ENCODE results near the gene PLCG1.

DNA sequence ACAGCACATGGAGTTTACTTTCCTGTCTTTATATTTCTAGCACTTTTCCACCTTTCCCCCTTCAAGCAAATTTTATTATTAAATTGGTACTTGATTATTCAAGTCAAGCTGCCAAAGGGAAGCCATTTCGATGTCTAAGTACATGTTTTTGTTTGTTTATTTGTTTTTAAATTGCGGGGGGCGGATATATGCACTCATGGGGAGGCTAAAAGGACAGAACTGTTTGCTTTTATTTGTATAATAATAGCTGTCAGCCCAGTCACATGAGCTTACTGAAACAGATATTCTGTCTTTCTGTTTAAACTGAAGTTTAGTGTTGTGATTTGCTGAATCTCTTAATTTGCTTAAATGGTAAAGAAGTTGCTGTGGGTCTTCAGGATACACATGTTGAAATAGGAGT lies 49.6 kb upstream of the PLCG1 start:
- TF ChIP-seq, protein P1, sequence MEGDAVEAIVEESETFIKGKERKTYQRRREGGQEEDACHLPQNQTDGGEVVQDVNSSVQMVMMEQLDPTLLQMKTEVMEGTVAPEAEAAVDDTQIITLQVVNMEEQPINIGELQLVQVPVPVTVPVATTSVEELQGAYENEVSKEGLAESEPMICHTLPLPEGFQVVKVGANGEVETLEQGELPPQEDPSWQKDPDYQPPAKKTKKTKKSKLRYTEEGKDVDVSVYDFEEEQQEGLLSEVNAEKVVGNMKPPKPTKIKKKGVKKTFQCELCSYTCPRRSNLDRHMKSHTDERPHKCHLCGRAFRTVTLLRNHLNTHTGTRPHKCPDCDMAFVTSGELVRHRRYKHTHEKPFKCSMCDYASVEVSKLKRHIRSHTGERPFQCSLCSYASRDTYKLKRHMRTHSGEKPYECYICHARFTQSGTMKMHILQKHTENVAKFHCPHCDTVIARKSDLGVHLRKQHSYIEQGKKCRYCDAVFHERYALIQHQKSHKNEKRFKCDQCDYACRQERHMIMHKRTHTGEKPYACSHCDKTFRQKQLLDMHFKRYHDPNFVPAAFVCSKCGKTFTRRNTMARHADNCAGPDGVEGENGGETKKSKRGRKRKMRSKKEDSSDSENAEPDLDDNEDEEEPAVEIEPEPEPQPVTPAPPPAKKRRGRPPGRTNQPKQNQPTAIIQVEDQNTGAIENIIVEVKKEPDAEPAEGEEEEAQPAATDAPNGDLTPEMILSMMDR (IDR thresholded peaks at IDR 0.05), result no peak
- TF ChIP-seq POLR2A (IDR thresholded peaks at IDR 0.05), result no peak
